GM21717 (cell line): Measurements from ENCODE around the gene SLC32A1.

ENCODE experiments used
- ATAC-seq: cut with Tn5 transposase; IDR thresholded peaks from one replicate; pipeline ENCODE4 v1.9.1; 2021; ENCODE audit warnings: mild to moderate bottlenecking, moderate library complexity; ENCODE audit not compliant: unreplicated experiment

SLC32A1 gene

GRCh38 chr20:38751360-38751976 lies 27.2 kb downstream of the SLC32A1 start:
- no peak for ATAC-seq

- no peak for ATAC-seq
Measured at GRCh38 chr20:38752029-38752428, 27.7 kb downstream of the SLC32A1 start.

- no peak for ATAC-seq
Measured at GRCh38 chr20:38754924-38755323, 30.6 kb downstream of the SLC32A1 start.

GRCh38 chr20:38755324-38755910 lies 31.1 kb downstream of the SLC32A1 start:
- no peak for ATAC-seq

- no peak for ATAC-seq
Measured at GRCh38 chr20:38757145-38757775, 33.0 kb downstream of the SLC32A1 start.

- no peak for ATAC-seq
Measured at GRCh38 chr20:38759106-38759505, 34.8 kb downstream of the SLC32A1 start.

GRCh38 chr20:38760978-38761377 lies 36.7 kb downstream of the SLC32A1 start:
- ATAC-seq = no peak

- no peak for ATAC-seq
Measured at GRCh38 chr20:38762174-38762573, 37.9 kb downstream of the SLC32A1 start.

- no peak for ATAC-seq
Measured at GRCh38 chr20:38763616-38764015, 39.3 kb downstream of the SLC32A1 start.

- no peak for ATAC-seq
Measured at GRCh38 chr20:38764567-38765318, 40.5 kb downstream of the SLC32A1 start.

- no peak for ATAC-seq
Measured at GRCh38 chr20:38766071-38766470, 41.8 kb downstream of the SLC32A1 start.

GRCh38 chr20:38769376-38770295 lies 45.4 kb downstream of the SLC32A1 start:
- ATAC-seq = no peak

GRCh38 chr20:38770546-38770945 lies 46.3 kb downstream of the SLC32A1 start:
- no peak for ATAC-seq

- ATAC-seq = no peak
Measured at GRCh38 chr20:38770970-38771369, 46.7 kb downstream of the SLC32A1 start.

- ATAC-seq = no peak
Measured at GRCh38 chr20:38771621-38772020, 47.3 kb downstream of the SLC32A1 start.

- no peak for ATAC-seq
Measured at GRCh38 chr20:38774167-38774566, 49.9 kb downstream of the SLC32A1 start.

- ATAC-seq = no peak
Measured at GRCh38 chr20:38776363-38776762, 52.1 kb downstream of the SLC32A1 start.
